GM19467 (cell line): ENCODE data around the gene CRP.
"Not testable (repeated sequence)": the region's sequence is repeated elsewhere in the genome, so short reads cannot be mapped to it uniquely, and the experiment has no call there.

Experiments
- ATAC-seq: cut with Tn5 transposase; IDR thresholded peaks from one replicate; pipeline ENCODE4 v1.9.1; 2021; ENCODE audit warnings: mild to moderate bottlenecking, moderate library complexity; ENCODE audit not compliant: unreplicated experiment

CRP gene

DNA sequence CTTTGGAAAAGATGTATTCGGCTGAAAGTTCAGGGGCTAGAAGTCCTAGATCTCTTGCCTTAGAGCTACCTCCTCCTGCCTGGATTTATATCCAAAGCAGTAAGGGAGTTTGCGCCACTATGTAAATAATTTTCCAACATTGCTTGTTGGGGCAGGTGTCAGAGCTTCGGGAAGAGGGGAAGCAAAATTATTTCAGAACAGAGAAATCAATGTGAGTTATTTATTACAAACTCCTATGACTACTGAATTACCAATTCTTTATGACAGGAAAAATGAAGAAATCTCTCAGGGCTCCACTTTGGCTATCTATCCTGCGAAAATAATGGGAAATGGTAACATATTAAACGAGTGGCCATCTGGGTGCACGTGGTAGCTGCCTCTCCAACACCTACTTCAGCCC, at the start of gene CRP:
TSS of gene CRP (minus strand) at position 61 of the 400 bp plus-strand sequence. CDS start 104 bp downstream, outside the sequence.
- ATAC-seq, result no peak

DNA sequence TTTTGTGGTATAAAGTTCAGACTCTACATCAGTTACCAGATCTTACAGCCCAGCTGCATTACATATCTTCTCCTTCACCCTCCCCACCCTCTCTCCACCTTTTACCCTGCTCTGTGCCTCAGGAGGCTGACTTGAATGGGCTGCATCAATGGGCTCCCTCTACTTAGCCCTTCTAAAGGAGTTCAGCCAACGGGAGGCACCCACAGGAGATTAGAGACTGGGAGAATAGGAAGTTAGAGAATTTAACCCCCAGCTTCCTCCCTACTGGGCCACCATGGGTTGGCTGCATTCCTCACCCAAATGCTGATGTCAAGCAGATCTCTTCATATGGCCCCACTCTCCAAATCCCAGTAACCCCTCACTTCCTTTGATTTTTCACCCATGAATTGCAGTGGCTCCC, 49.3 kb upstream of the CRP start:
- no peak for ATAC-seq

- ATAC-seq, result no peak
Observed at GRCh38 chr1:159756397-159756796, 42.0 kb upstream of the CRP start.

DNA sequence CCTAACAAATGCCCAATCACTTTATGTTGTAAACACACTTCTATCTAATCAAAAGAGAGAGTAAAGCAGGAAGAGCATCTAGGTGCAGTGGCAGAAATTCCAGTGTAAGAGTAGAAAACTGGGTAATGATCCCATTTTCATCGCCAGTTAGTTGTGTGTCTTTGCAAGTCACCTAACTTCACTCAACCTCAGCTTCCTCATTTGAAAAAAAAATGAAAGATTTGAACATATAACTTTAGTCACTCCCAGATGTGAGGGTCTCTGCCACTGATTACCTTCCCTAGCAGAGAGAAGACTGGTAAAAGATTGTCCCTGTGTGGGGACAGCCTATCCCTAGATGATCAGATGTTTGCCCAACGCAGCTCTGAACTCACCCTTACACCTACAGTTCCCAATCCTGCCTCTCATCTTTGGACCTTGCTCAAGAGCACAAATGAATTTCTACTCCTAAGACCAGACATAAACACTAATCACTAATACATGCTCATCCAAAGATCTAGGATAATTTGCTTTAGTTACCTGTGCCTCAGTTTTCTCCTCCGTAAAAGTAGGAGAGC, 41.1 kb upstream of the CRP start:
- no peak for ATAC-seq

- no peak for ATAC-seq
Observed at GRCh38 chr1:159753386-159753785, 39.0 kb upstream of the CRP start.

GRCh38 chr1:159752135-159752580, 37.8 kb upstream of the CRP start:
- ATAC-seq, result no peak

- no peak for ATAC-seq
Observed at GRCh38 chr1:159751031-159751430, 36.6 kb upstream of the CRP start.

DNA sequence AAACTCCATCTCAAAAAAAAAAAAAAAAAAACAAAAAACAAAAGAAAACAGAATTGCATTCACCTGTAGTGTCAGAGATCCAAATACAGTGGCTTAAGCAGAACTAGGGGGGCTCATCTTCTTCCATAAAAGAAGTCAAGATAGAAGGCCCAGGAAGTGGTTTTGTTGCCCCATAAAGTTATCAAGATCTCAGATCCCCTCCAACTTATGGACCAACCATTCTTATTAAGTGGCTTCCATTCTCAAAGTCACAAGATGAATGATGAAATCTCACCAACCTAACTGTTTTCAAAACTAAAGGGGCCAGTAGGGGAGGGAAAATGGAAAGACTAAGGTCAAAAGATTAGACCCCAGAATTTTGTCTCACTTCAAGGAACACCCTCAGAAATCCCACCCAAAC, 36.2 kb upstream of the CRP start:
- ATAC-seq, result no peak

DNA sequence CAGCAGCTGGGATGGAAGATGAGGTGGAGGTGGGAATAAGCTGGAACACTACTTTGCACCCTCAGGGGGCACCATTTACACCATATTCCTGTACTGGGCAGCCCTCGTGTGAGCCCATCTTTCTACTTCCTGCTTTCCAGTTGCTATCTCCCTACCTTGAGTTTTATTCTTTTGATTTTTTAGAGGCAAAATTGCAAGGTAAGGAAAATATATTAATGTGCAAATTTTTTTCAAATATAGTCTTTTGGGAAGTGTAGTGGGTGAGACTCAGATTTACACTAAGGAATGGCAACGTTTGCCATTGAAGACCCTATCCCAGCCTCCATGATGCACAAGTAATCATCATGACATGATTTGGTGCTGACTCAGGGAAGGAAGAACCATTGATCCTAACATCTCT, 35.2 kb upstream of the CRP start:
- ATAC-seq, result no peak

DNA sequence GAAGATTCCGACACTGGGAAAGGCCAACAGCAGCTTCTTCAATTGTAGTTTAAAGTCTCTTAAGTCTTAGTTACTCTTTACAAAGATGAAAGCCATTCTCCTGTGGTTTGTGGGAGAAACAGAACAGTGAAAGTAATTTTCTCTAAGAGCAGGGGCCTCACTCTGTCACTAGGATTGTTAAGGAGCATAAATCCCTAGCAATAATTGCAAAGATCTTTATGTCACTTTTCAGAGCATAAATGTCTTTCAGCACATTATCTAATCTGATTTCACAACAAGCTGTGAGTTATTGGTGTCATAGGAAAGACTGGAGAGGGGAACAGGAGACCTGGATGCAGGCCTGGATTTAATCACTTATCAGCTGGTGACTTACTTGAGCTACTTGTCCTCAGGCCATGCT, 34.0 kb upstream of the CRP start:
- ATAC-seq, result no peak

- no peak for ATAC-seq
Observed at GRCh38 chr1:159746666-159747065, 32.3 kb upstream of the CRP start.

DNA sequence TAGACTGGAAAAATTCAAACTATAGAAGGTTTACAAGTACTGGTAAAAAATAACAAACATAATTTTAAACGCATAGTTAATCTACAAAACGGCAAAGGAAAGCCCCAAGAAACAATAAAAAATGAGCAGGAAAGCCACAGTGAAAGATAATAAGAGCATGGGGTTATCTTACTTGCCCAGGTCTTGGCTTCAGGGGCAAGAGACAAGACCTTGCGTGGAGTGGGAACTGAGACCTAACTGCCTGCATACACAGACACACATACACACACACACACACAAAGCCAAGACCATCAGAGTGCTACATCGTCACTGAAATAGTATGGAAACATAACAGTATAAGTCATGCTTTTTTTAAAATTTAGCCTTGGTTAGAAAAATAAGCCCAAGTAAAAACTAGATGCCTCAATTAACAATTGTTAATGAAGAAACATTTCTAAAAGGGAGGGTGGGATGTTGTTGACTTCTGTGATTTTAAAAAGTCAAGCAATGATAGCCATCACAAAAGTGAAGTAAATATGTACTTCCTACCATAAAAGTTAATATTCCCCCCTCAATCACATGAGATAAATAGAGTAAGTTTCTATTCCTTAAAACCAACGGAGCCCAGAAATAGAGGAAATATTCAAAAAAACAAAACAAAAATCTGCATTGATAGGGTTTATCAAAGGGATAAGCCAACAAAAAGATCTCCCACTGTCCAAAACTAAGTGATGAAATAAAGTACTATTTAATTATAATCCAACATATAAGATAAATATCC, 29.4 kb upstream of the CRP start:
- ATAC-seq, result no peak

GRCh38 chr1:159737238-159737916, 23.0 kb upstream of the CRP start:
- no peak for ATAC-seq

DNA sequence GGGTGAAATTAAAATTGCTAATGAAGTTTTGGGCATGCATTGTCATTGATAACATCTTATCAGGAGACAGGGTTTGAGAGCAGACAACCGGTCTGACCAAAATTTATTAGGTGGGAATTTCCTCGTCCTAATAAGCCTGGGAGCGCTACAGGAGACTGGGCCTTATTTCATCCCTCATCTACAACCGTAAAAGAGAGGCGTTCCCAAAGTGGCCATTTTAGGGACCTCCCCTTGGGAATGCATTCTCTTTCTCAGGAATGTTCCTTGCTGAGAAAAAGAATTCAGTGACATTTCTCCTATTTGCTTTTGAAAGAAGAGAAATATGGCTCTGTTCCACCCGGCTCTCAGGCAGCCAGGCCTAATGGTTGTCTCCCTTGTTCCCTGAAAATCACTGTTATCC, 8.8 kb upstream of the CRP start:
- not testable (repeated sequence) for ATAC-seq

DNA sequence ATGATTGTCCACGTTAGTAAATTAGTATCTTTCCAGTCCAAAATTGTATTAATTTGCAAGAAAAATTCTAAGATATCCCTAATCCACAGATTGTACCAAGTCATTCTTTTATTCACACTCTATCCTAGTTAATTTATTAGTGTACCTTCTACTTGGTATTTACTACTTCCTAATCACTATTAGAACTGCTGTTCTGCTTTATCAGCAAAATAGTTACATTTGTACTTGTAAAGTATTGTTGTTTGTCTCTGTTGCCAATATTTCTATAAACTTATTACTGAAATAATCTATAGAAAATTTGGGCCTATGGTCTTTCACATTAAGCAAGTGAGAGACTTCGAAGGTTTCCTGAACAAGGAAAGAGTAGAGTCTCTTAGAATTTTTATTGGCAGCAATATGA, 5.6 kb upstream of the CRP start:
- ATAC-seq, result no peak

GRCh38 chr1:159715855-159716254, 1.5 kb upstream of the CRP start:
- ATAC-seq, result no peak

DNA sequence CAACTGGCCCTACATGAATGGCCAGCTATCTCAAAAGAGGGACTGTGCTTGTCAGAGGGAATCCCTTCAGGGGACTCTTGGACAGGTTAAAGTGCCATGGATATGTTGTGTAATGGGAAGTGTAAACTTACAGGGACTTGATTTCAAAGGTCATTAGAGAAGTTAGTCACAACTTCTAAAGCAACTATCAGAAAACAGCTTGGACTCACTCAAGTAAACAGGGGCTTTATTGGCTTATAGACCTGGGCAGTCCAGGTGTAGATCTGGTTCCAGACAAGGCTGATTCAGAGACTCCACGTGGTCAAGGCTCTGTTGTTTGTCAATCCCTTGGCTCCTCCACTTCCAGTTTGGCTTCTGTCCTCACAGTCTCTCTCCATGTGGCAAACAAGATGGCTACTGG, 2.3 kb downstream of the CRP start:
- ATAC-seq, result no peak

- no peak for ATAC-seq
Observed at GRCh38 chr1:159707472-159708260, 6.7 kb downstream of the CRP start.

DNA sequence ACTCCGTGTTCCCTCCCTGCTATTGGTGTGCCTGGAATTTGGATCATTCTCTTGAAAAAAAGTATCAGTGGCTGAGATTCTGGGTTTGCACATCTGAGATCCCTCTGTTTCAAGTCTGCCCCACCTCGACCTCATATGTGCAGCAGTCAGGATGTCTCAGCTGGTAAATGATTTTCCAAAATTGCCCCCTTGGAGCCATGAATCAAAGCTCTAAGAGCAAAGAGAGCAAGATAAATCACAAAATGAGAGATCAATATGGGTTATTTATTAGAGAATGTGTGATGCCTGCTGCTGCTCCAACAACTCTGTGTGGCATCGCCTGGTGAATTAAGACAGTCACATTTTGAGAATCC, 8.5 kb downstream of the CRP start:
- no peak for ATAC-seq

DNA sequence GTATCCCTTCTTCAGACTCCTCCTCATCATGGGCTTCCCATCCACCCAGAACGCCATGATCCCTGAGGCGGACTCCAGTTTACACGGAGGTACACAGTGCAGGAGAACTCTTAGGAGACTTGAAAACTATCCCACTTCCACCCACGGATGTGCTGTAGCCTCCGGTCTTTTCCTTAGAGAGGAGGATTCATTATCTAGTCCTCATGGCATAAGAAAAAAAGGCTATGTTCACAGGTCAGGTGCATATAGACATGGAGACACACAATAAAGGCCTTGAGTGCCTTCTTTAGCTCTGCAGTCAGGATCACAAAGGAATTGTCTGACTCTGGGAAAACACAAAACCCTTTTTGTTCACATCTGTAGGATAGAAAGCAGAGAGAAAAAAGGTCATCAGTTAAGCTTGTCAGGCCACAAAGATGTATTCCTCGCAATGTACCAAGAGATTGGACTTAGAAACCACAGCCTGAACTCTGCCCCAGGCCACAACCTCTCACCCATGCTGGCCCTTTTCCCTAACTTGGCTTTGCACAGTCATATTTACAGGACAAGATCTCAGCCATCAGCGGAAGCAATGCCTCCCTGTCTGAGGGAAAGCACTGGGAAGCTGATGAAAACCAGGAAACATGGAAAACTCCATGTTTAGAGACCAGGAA, 9.0 kb downstream of the CRP start:
- no peak for ATAC-seq

DNA sequence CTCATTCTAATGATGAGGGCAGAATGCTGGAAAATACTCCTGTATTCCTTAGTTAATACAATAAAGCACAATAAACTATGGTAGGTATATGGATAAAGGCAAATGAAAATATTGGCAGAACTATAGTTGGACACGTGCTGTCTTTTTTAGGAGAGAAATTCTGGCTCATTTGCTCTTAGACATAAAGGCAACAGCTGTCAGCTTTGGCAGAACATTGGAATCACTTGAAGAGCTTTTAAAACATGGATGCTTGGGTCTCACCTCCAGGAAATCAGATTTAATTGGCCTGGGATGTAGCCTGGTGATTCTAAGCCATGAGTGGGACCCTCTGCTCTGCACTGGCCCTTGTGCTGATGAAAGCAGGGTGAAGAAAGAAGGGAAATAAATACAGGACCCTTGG, 9.9 kb downstream of the CRP start:
- ATAC-seq, result no peak
